Endodermal cell (in vitro differentiated cells): Measurements from ENCODE around the gene RAPH1. TPM values are rescaled to one million over a fixed set of nuclear protein-coding genes. Genes with fewer than 3 reads are reported as not detected.

ENCODE experiments used
- DNase-seq: peaks from one replicate; pipeline ENCODE4 v3.0.0-alpha.2; 2017
- H3K27ac ChIP-seq: 2 replicates; pipeline ENCODE4 v1.5.1; 2013; ENCODE audit warnings: mild to moderate bottlenecking, low read depth, low read length, moderate library complexity
- H3K27me3 ChIP-seq: 2 replicates; pipeline ENCODE4 v1.6.1; 2013; ENCODE audit warnings: mild to moderate bottlenecking, low read length, moderate library complexity; ENCODE audit not compliant: insufficient read depth, control insufficient read depth, poor library complexity, severe bottlenecking
- H3K36me3 ChIP-seq: 2 replicates; pipeline ENCODE4 v1.7.0; 2013; ENCODE audit warnings: mild to moderate bottlenecking, low read length, moderate library complexity; ENCODE audit not compliant: control insufficient read depth, insufficient read depth
- H3K4me1 ChIP-seq: one replicate; pipeline ENCODE4 v1.7.0; 2013; ENCODE audit warnings: low read length; ENCODE audit not compliant: control insufficient read depth, insufficient read depth
- H3K4me3 ChIP-seq: 2 replicates; pipeline ENCODE4 v1.5.1; 2013; ENCODE audit warnings: mild to moderate bottlenecking, low read length, moderate library complexity
- H3K9ac ChIP-seq: 2 replicates; pipeline ENCODE4 v1.6.1; 2013; ENCODE audit warnings: mild to moderate bottlenecking, low read length, moderate library complexity; ENCODE audit not compliant: poor library complexity, severe bottlenecking; ENCODE audit errors: extremely low read depth
- H3K9me3 ChIP-seq: 2 replicates; pipeline ENCODE4 v1.6.1; 2013; ENCODE audit warnings: mild to moderate bottlenecking, low read length, moderate library complexity; ENCODE audit not compliant: control insufficient read depth
- H3K27ac Mint-ChIP-seq: 2 replicates; pipeline ENCODE4 v1.8.0; 2020; ENCODE audit warnings: mixed read lengths
- H3K27me3 Mint-ChIP-seq: 2 replicates; pipeline ENCODE4 v1.8.0; 2021; ENCODE audit warnings: mild to moderate bottlenecking, mixed read lengths; ENCODE audit not compliant: insufficient read depth
- H3K36me3 Mint-ChIP-seq: 2 replicates; pipeline ENCODE4 v1.8.0; 2020; ENCODE audit warnings: low read depth, mixed read lengths
- H3K4me1 Mint-ChIP-seq: 2 replicates; pipeline ENCODE4 v1.8.0; 2020; ENCODE audit warnings: mixed read lengths
- H3K4me3 Mint-ChIP-seq: 2 replicates; pipeline ENCODE4 v1.8.0; 2020; ENCODE audit warnings: mild to moderate bottlenecking, moderate library complexity, mixed read lengths
- H3K9me3 Mint-ChIP-seq: 2 replicates; pipeline ENCODE4 v1.8.0; 2020; ENCODE audit warnings: mild to moderate bottlenecking, mixed read lengths
- CTCF ChIP-seq: fragments of 200-600 bp; sonication (generic); conservative IDR thresholded peaks from 2 replicates; pipeline ENCODE4 v1.5.0; 2021; ENCODE audit warnings: antibody characterized with exemption, mild to moderate bottlenecking
- WGBS, 2 experiments: methylation state at CpG; one replicate each; pipeline versions ENCODE4 v1.1.5 to v1.1.7; 2013; ENCODE audit warnings: missing lambda C conversion rate in 2 of 2, mixed read lengths in 1 of 2; ENCODE audit not compliant: insufficient coverage in 1 of 2, insufficient read length in 1 of 2; 5-methylcytosine and 5-hydroxymethylcytosine counted together
- total RNA-seq, 2 donors: library from RNA; stranded (reverse); fragmentation: NEBNext Ultra II Directional in 1 of 2; extraction: Animal tissue kit (Norgen Biotek cat#: 25700) in 1 of 2; gene quantifications; 2 replicates in 1 of 2; 3 replicates in 1 of 2; pipeline ENCODE4 v1.2.1, GENCODE V29; 2021

Gene RAPH1
- total RNA-seq, 2 donors from 2014 or later = 23.5 to 24.6 TPM

- H3K36me3 Mint-ChIP-seq = peaks cover 51% of the 10 kb centered on the region
- Histone ChIP-seq H3K9ac (no peak overlapping the region), H3K27ac (no peak overlapping the region), H3K36me3 (peaks cover 56% of the 10 kb centered on the region), H3K4me1 (no peaks in the 10 kb centered on the region), H3K4me3 (no peak overlapping the region), H3K9me3 (no peaks in the 10 kb centered on the region), H3K27me3 (no peaks in the 10 kb centered on the region)
- H3K4me1 Mint-ChIP-seq = no peaks in the 10 kb centered on the region
- no peak overlapping the region for H3K4me3 Mint-ChIP-seq
- no peak for TF ChIP-seq CTCF
- 93 to 100% methylated on average over 3 to 5 of the region's 7 CpGs for WGBS, 2 experiments
- no peak overlapping the region for H3K27ac Mint-ChIP-seq
- H3K27me3 Mint-ChIP-seq = no peaks in the 10 kb centered on the region
- no peaks in the 10 kb centered on the region for H3K9me3 Mint-ChIP-seq
- no peak for DNase-seq
Measured at GRCh38 chr2:203412546-203413331, 122.4 kb downstream of the RAPH1 start.

GRCh38 chr2:203407496-203407895, 127.6 kb downstream of the RAPH1 start:
- Mint-ChIP-seq H3K27ac (no peak overlapping the region), H3K27me3 (no peaks in the 10 kb centered on the region), H3K36me3 (peaks cover 61% of the 10 kb centered on the region), H3K4me1 (no peaks in the 10 kb centered on the region), H3K4me3 (no peak overlapping the region), H3K9me3 (no peaks in the 10 kb centered on the region)
- no peak for TF ChIP-seq CTCF
- peaks cover 75% of the 10 kb centered on the region for H3K36me3 ChIP-seq
- no peaks in the 10 kb centered on the region for H3K9me3 ChIP-seq
- no peak overlapping the region for H3K4me3 ChIP-seq
- H3K4me1 ChIP-seq = no peaks in the 10 kb centered on the region
- H3K27ac ChIP-seq = no peak overlapping the region
- no peaks in the 10 kb centered on the region for H3K27me3 ChIP-seq
- no peak for DNase-seq
- no peak overlapping the region for H3K9ac ChIP-seq

- H3K9me3 ChIP-seq = no peaks in the 10 kb centered on the region
- Mint-ChIP-seq H3K27me3 (no peaks in the 10 kb centered on the region), H3K4me1 (no peaks in the 10 kb centered on the region), H3K4me3 (no peak overlapping the region), H3K9me3 (no peaks in the 10 kb centered on the region), H3K27ac (no peak overlapping the region), H3K36me3 (peaks cover 61% of the 10 kb centered on the region)
- no peak for TF ChIP-seq CTCF
- no peak overlapping the region for H3K4me3 ChIP-seq
- no peaks in the 10 kb centered on the region for H3K27me3 ChIP-seq
- no peak for DNase-seq
- no peak overlapping the region for H3K27ac ChIP-seq
- H3K4me1 ChIP-seq = no peaks in the 10 kb centered on the region
- H3K36me3 ChIP-seq = peaks cover 57% of the 10 kb centered on the region
- no peak overlapping the region for H3K9ac ChIP-seq
Measured at GRCh38 chr2:203404996-203405395, 130.1 kb downstream of the RAPH1 start.
